Measurements from ENCODE around the gene SCAI. TPM values are rescaled to one million over a fixed set of nuclear protein-coding genes. Genes with fewer than 3 reads are reported as not detected.

SCAI gene
- total RNA-seq, 1 experiment from 2014 or later: 15.5 TPM

GRCh38 chr9:125147401-125147951 lies 4.1 kb upstream of the SCAI start:
- Histone ChIP-seq H3K4me1 (ENCODE audit: insufficient read depth, low read length) (no peaks in the 10 kb centered on the region), H3K9me3 (ENCODE audit: control insufficient read depth, low read depth, low read length) (no peaks in the 10 kb centered on the region), H2BK5ac (ENCODE audit: insufficient read length, low read length) (no peak overlapping the region), H2BK120ac (ENCODE audit: low read depth, low read length, poor library complexity, severe bottlenecking) (no peak overlapping the region), H3K79me2 (ENCODE audit: insufficient read depth, low read length) (no peaks in the 10 kb centered on the region), H2BK20ac (ENCODE audit: low read depth, low read length, poor library complexity, severe bottlenecking) (no peak overlapping the region), H3K79me1 (ENCODE audit: insufficient read depth, low read depth, low read length, poor library complexity, severe bottlenecking) (no peaks in the 10 kb centered on the region), H4K20me1 (ENCODE audit: control insufficient read depth, insufficient read depth, insufficient read length) (no peaks in the 10 kb centered on the region), H4K91ac (ENCODE audit: insufficient read length, low read depth, low read length) (no peak overlapping the region), H3K4me2 (ENCODE audit: insufficient read depth, insufficient read length, low read length) (no peak overlapping the region), H4K8ac (replicated peaks; ENCODE audit: insufficient read length, low read depth, low read length) (no peak overlapping the region), H3T11ph (ENCODE audit: low read length) (no peak overlapping the region), H2AFZ (ENCODE audit: low read length) (no peak overlapping the region), H2BK15ac (ENCODE audit: low read depth, low read length) (no peak overlapping the region), H3K9ac (ENCODE audit: extremely low read depth, insufficient read length, low read length) (no peak overlapping the region), H3K18ac (ENCODE audit: insufficient read length, low read depth, low read length) (no peak overlapping the region), H2BK12ac (ENCODE audit: insufficient read length, low read depth, low read length) (no peak overlapping the region), H3K27me3 (ENCODE audit: insufficient read depth, low read length) (no peaks in the 10 kb centered on the region), H2AK5ac (ENCODE audit: insufficient read length, low read length) (no peak overlapping the region), H3K23ac (ENCODE audit: insufficient read length, low read depth, low read length) (no peak overlapping the region), H3K56ac (ENCODE audit: insufficient read length, low read depth, low read length) (no peak overlapping the region), H3K14ac (ENCODE audit: insufficient read depth, low read length) (no peak overlapping the region), H3K23me2 (ENCODE audit: insufficient read length, low read depth, low read length, poor library complexity, severe bottlenecking) (peaks cover 3% of the 10 kb centered on the region), H4K5ac (ENCODE audit: insufficient read length, low read depth, low read length) (no peak overlapping the region), H3K27ac (ENCODE audit: insufficient read length, low read depth, low read length) (no peak overlapping the region), H3K4ac (ENCODE audit: low read depth, low read length) (no peak overlapping the region)
- Mint-ChIP-seq H3K4me3 (no peak overlapping the region), H3K4me1 (peaks cover 23 to 28% of the 10 kb centered on the region in 2 experiments), H3K27ac (no peak overlapping the region), H3K27me3 (ENCODE audit: low read depth) (no peaks in the 10 kb centered on the region), H3K36me3 (ENCODE audit: insufficient read depth in 1 of 3, low read depth in 3 of 3) (peaks cover 14 to 38% (median 25%) of the 10 kb centered on the region in 3 experiments), H3K9me3 (no peaks in the 10 kb centered on the region)
- no peak for TF ChIP-seq CTCF (conservative IDR thresholded peaks at IDR 0.05)
- DNase-seq: no peak
- WGBS (ENCODE audit: extremely low coverage, insufficient read length, low lambda C conversion rate): no CpG with 5 or more reads among the region's 3 CpGs

Measured in H9 (cell line).